ENCODE results near the gene GPC6.

DNA sequence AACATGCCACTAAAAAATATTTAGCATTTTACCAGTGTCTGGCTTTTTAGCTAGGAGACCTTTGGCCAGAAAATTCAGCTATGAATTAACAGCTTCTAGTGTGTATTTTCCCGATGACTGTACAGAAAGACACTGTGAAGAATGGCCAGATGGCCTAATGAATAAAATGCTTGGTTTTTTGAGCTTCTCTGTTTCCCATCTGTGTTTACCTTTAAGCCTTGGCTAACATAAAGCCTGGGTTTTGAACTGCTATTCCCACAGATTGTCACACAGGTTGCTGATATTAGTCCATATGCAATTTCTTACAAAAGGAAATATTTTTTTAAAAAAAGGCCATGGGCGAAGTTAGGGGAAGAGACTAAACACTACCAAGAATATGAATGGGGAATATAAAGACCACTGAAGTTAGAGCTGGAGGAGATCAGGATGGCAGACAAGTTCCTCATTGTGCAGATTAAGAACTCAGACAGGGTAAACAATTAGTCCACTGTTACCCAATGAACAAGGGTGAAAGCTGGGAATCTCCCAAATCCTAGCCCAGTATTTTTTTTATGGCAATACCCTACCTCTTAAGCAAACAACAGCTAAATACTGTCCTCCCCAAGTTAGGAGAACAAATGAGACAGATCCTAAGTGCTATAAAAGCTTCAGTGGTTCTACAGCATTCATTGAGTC is 1157.8 kb downstream of the GPC6 start:
- TF ChIP-seq, protein P1, sequence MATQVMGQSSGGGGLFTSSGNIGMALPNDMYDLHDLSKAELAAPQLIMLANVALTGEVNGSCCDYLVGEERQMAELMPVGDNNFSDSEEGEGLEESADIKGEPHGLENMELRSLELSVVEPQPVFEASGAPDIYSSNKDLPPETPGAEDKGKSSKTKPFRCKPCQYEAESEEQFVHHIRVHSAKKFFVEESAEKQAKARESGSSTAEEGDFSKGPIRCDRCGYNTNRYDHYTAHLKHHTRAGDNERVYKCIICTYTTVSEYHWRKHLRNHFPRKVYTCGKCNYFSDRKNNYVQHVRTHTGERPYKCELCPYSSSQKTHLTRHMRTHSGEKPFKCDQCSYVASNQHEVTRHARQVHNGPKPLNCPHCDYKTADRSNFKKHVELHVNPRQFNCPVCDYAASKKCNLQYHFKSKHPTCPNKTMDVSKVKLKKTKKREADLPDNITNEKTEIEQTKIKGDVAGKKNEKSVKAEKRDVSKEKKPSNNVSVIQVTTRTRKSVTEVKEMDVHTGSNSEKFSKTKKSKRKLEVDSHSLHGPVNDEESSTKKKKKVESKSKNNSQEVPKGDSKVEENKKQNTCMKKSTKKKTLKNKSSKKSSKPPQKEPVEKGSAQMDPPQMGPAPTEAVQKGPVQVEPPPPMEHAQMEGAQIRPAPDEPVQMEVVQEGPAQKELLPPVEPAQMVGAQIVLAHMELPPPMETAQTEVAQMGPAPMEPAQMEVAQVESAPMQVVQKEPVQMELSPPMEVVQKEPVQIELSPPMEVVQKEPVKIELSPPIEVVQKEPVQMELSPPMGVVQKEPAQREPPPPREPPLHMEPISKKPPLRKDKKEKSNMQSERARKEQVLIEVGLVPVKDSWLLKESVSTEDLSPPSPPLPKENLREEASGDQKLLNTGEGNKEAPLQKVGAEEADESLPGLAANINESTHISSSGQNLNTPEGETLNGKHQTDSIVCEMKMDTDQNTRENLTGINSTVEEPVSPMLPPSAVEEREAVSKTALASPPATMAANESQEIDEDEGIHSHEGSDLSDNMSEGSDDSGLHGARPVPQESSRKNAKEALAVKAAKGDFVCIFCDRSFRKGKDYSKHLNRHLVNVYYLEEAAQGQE (IDR thresholded peaks at IDR 0.05; ENCODE audit: insufficient replicate concordance, low read depth) = no peak
- TF ChIP-seq, protein P2, sequence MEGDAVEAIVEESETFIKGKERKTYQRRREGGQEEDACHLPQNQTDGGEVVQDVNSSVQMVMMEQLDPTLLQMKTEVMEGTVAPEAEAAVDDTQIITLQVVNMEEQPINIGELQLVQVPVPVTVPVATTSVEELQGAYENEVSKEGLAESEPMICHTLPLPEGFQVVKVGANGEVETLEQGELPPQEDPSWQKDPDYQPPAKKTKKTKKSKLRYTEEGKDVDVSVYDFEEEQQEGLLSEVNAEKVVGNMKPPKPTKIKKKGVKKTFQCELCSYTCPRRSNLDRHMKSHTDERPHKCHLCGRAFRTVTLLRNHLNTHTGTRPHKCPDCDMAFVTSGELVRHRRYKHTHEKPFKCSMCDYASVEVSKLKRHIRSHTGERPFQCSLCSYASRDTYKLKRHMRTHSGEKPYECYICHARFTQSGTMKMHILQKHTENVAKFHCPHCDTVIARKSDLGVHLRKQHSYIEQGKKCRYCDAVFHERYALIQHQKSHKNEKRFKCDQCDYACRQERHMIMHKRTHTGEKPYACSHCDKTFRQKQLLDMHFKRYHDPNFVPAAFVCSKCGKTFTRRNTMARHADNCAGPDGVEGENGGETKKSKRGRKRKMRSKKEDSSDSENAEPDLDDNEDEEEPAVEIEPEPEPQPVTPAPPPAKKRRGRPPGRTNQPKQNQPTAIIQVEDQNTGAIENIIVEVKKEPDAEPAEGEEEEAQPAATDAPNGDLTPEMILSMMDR (IDR thresholded peaks at IDR 0.05; ENCODE audit: insufficient read depth, low read length) = no peak
- TF ChIP-seq POLR2AphosphoS5 (IDR thresholded peaks at IDR 0.05; ENCODE audit: low read depth) = no peak

Data from HL-60 (cell line).